ENCODE results near the gene STARD10. TPM values are rescaled to one million over a fixed set of nuclear protein-coding genes. Genes with fewer than 3 reads are reported as not detected.

STARD10 gene
- total RNA-seq, 1 donor from 2014 or later: 20.9 TPM

- TF ChIP-seq CTCF (IDR thresholded peaks at IDR 0.05): no peak
- Histone ChIP-seq H3K4me1 (no peaks in the 10 kb centered on the region), H3K36me3 (no peaks in the 10 kb centered on the region), H3K27ac (no peak overlapping the region), H3K9me3 (no peaks in the 10 kb centered on the region), H3K27me3 (no peaks in the 10 kb centered on the region), H3K4me3 (no peak overlapping the region)
- intact Hi-C loops (cut with DNase I): no loop called here
- DNase-seq (ENCODE audit: low spot score in 2 of 2): no peak
Observed at GRCh38 chr11:72766152-72766902, 27.5 kb downstream of the STARD10 start.

GRCh38 chr11:72764503-72764902 is 29.3 kb downstream of the STARD10 start:
- no peak for TF ChIP-seq CTCF (IDR thresholded peaks at IDR 0.05)
- H3K27me3 ChIP-seq: no peaks in the 10 kb centered on the region
- intact Hi-C loops (cut with DNase I): no loop called here

GRCh38 chr11:72763823-72764222 is 30.0 kb downstream of the STARD10 start:
- no peak for DNase-seq (ENCODE audit: low spot score in 2 of 2)
- intact Hi-C loops (cut with DNase I): no loop called here
- H3K4me1 ChIP-seq: no peaks in the 10 kb centered on the region
- no peaks in the 10 kb centered on the region for H3K9me3 ChIP-seq
- H3K27me3 ChIP-seq: no peaks in the 10 kb centered on the region
- TF ChIP-seq CTCF (IDR thresholded peaks at IDR 0.05): no peak
- no peak overlapping the region for H3K4me3 ChIP-seq
- no peak overlapping the region for H3K27ac ChIP-seq
- H3K36me3 ChIP-seq: no peaks in the 10 kb centered on the region

More at GRCh38 chr11:72764503-72764902, 29.3 kb downstream of the STARD10 start:
- Histone ChIP-seq H3K4me1 (no peaks in the 10 kb centered on the region), H3K27ac (no peak overlapping the region), H3K4me3 (no peak overlapping the region), H3K9me3 (no peaks in the 10 kb centered on the region), H3K36me3 (no peaks in the 10 kb centered on the region)
- DNase-seq (ENCODE audit: low spot score in 2 of 2): no peak

- H3K4me3 ChIP-seq: no peak overlapping the region
- H3K36me3 ChIP-seq: peaks cover 0 to 4% of the 10 kb centered on the region in 2 donors
- H3K27me3 ChIP-seq: no peaks in the 10 kb centered on the region
- no peak for TF ChIP-seq CTCF (IDR thresholded peaks at IDR 0.05)
- DNase-seq (ENCODE audit: low spot score in 2 of 2): no peak
- intact Hi-C loops (cut with DNase I): no loop called here
- no peaks in the 10 kb centered on the region for H3K4me1 ChIP-seq
- H3K9me3 ChIP-seq: no peaks in the 10 kb centered on the region
- H3K27ac ChIP-seq: no peak overlapping the region
Observed at GRCh38 chr11:72762641-72763304, 31.1 kb downstream of the STARD10 start.

GRCh38 chr11:72760539-72761405 is 33.1 kb downstream of the STARD10 start:
- intact Hi-C loops (cut with DNase I): no loop called here
- Histone ChIP-seq H3K27me3 (no peaks in the 10 kb centered on the region), H3K36me3 (peaks cover 5 to 16% of the 10 kb centered on the region in 2 donors), H3K4me3 (no peak overlapping the region), H3K27ac (no peak overlapping the region), H3K9me3 (no peaks in the 10 kb centered on the region), H3K4me1 (no peaks in the 10 kb centered on the region)
- no peak for TF ChIP-seq CTCF (IDR thresholded peaks at IDR 0.05)
- no peak for DNase-seq (ENCODE audit: low spot score in 2 of 2)
